GM19035 (cell line): Measurements from ENCODE around the gene INPP5D.
"Not testable (repeated sequence)": the region's sequence is repeated elsewhere in the genome, so short reads cannot be mapped to it uniquely, and the experiment has no call there.

Experiments used
- ATAC-seq: cut with Tn5 transposase; IDR thresholded peaks from one replicate; pipeline ENCODE4 v1.9.1; 2021; ENCODE audit not compliant: unreplicated experiment

The INPP5D gene

DNA sequence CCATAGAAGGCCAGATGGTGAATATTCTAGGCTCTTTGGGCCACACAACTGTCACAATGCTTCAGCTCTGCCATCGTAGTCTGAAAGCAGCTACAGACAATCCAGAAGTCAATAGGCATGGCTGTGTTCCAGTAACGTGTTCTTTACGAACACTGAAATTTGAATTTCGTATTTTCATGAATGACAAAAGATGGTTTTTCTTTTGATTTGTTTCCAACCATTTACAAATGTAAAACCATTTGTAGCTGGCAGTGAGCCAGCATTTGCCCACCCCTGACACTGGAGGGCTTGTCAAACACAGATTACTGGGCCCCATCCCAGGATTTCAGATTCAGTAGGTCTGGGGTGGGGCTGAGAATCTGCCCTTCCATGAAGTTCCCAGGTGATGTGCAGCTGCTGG is 108.3 kb downstream of the INPP5D start:
- ATAC-seq: no peak

DNA sequence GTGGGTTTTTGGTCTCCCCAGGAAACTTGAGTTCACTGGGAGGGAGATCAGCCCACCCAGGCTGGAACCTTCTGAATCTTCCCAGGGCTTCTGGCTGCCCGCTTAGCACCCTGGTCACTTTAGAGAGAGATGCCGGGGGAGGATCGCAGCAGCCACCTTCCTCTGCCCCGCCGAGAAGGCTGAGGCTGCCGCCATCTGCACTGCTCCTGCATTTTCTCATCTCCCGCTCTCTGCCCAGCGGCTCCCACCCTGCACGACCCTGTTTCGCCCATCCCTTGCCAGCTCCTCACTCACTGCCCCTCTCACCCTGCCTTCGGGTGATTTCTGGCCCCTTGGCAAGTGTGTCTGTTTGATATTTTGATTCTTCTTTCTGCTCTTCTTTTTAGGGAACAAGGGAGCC is 108.8 kb downstream of the INPP5D start:
- no peak for ATAC-seq

DNA sequence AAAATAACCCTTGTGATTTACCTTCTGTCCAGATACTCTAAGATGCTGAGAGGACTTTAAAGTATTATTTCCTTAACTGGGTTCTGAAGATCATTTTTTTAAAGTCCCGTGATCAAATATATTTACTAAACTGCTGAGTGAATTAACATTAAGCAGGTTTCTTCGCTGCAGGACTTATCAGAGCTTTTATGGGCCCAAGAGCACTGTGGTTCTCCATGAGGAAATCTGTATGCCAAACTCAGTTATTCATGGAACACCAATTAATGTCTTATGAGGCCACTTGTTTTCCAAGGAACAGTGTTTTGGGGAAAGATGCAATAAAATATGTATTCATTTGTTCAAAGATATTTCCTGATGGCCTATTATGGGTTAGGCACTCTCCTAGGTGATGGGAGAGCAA is 111.2 kb downstream of the INPP5D start:
- ATAC-seq: no peak

DNA sequence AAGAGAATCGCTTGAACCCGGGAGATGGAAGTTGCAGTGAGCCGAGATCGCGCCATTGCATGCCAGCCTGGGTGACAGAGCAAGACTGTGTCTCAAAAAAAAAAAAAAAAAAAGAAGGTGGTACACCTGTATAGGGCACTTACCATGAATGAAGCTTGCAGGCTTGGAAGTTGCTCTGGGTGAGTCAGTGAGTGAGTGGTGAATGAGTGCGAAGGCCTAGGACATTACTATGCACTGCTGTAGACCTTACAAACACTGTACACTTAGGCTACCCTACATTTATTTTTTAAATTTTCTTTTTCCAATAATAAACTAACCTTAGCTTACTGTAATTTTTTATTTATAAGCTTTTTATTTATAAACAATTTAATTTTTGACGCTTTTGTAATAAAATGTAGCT is 113.0 kb downstream of the INPP5D start:
- no peak for ATAC-seq

DNA sequence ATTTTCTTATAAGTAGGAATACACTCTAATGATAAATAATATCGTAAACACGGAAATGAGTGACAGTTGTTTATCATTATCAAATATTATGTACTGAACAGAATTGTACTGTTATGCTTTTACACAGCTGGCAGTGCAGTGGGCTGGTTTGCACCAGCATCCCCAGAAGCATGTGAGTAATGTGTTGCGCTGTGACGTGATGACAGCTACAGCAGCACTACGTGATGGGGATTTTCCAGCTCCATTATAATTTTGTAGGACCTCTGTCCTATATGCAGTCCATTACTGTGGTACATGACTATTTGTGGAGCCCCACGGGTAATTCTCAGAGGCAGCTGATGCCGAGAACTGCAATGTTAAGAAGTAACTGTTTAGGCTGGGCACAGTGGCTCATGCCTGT is 114.0 kb downstream of the INPP5D start:
- no peak for ATAC-seq

DNA sequence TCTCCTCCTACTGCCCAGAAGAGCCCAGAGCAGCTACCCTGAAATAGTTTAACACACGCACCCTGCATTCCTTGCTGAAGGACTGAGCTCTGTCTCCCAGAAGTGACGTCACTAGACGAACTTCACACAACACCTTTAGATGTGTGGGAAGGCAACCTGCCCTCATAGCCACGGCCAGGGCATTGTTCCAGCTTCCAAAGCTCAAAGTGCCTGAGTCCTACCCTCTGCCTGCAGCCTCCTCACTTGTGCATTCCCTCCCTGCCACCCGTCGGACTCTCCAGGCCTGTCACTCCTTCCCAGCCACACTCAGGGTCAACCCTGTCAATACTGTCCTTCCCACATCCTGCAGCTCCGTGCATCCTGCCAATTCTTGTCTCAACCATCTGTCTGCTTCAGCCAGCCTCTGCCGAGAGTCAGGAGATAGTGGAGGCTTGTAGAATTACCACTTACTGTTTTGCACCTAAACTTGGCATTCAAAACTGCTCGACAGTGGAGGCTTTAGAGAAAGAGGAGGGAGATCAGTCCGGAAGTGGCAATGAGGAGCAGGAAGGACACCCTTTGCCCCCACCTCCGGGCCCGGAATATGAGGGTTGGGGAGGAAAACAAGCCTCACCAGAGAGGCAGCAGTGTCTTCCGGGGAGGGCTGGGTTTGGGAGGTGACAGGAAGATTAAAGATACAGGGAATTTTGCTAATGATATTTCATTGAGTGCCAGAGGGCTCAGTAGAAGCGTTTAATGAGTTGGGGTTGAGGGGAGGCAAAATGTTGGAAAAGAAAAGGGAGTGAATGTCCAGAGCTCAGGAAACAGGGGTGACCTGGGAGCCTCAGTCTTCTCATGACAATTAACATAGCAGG is 119.1 kb downstream of the INPP5D start:
- ATAC-seq: no peak

DNA sequence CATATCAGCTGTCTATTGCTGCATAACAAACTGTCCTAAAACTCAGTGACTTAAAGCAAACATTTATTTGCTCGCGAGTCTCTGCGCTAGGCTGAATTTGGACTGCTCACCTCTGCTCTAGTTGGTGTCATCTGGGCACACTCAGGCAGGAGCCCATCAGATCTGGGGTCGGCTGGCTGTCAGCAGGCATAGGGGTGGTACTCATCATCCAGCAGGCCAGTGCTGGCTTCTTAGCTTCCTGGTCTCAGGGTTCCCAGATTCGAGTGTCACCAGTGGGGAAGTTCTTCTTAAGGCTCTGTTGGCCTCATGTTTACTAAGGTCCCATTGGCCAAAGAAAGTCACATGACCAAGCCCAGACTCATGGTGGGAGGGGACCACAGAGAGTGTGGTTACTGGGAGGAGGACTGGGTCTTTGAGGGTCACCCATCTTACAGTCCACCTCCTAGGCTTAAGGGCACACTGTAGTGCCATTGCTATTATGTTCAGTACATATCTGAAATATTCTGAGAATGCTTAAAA is 119.8 kb downstream of the INPP5D start:
- no peak for ATAC-seq

DNA sequence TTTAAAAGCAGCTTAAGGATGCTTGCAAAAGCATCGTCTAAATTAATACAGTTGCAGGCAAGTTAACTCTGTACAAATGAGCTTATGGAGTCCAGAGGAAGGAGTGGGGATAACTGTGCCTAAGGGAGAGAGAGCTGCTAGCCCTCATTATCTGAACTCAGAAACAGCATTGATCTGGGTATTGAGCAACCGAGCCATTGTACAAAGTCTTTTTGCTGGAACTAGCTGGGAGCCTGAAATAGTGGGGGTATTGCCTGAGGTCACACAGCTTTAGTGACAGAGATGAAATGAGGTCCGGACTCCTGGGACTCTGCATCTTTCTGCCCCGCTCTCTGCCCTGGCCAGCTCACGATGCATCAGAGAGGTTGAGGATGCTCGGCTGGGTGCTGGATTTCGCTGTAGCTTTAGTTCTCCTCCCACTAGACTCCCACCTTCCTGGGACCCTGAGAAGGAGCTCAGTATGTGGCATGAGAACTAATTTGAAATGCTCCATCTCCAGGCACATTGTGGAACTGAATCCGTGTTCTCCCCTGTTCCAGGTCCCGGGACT is 123.8 kb downstream of the INPP5D start:
- ATAC-seq: no peak

DNA sequence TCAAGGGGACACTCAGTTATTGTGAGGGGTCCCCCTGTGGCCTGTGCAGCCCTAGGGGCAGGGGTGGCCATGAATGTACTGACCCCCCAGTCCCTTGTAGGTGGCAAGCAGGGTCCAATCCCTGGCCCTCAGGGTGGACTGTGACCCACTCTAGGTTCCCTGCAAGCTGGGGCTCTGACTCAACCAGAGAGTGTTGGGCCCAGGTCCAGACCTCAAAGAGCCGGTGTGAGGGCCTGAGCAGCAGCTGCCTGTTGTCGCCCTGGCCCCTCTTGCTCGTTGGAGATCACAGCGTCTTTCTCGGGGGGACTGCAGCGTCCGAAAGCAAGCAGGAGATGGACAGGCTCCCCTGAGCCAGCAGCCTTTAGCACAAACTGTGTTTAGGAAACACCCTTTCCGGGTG is 124.5 kb downstream of the INPP5D start:
- ATAC-seq: no peak

DNA sequence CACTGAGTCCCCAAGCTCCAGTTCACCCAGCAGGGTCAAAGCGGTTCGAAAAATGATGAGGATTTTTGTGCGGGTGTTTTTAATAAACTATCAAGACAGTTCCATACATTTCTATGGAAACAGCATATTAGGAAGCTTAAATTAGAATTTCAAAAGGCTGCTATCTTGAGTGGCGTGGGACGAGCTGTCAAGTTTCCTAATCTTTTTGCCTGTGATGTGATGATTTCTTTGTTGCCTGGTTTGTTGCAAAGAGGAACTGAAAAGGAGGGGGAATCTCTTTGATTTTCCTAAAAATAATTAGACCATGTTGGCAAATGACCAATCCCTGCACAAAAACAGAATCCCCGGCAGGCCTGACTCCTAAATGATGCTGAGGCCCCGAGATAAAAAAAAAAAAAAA is 125.2 kb downstream of the INPP5D start:
- ATAC-seq: no peak

DNA sequence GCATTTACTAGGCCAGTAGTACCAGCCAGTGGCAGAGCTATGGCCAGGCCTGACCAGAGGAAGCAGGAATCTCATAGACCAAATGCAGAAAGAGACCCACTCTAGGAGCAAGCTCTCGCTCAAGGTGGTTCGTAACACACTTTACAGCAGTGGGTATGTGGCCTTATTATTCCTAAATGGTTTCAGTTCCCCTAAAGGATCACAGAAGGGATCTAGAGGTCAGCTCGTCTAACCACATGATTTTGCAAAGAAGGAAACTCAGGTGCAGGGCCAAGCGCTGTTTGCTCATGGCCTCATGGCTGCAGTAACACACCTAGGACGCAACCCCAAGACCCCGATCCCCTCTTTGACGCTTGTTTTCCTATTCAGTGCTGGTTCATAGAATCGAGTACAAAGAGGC is 125.8 kb downstream of the INPP5D start:
- no peak for ATAC-seq

DNA sequence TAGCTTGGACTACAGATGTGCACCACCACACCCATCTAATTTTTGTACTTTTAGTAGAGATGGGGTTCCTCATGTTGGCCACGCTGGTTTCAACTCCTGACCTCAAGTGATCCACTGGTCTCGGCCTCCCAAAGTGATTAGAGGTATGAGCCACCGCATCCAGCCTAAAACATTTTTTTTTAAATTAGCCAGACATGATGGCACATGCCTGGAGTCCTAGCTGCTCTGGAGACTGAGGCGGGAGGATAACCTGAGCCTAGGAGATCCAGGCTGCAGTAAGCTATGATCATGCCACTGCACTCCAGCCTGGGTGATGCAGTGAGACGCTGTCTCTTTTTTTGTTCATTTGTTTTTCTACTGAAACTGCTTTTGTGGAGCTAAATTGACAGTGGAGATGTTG is 126.7 kb downstream of the INPP5D start:
- no peak for ATAC-seq

DNA sequence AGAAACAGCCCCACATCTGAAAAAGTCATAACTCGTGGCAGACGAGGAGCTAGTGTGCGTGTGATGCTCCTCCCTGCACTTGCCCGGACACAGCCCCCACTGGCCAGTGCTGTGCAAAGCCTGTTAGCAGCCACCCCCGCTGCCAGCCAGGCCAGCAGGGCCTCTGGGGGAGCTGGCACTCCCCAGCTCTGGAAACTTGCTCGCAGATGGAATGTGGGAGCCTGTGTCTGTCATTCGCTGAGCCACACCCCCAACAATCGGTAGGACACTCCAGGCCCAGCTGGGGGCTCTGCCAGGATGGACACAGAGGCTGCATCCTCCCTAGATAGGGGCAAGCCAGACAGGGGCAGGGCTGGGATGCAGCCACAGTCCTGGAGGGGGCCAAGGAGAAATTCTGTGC is 128.9 kb downstream of the INPP5D start:
- no peak for ATAC-seq

DNA sequence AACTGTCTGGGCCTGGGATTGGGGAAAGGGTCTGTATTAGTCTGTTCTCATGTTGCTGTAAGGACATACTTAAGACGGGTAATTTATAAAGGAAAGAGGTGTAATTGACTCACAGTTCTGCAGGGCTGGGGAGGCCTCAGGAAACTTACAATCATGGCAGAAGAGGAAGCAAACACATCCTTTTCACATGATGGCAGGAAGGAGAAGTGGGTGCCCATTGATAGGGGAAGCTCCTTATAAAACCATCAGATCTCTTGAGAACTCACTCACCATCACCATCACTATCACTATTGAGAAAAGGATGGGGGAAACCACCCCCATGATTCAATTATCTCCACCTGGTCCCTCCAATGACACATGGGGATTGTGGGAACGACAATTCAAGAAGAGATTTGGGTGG is 130.9 kb downstream of the INPP5D start:
- ATAC-seq: not testable (repeated sequence)

DNA sequence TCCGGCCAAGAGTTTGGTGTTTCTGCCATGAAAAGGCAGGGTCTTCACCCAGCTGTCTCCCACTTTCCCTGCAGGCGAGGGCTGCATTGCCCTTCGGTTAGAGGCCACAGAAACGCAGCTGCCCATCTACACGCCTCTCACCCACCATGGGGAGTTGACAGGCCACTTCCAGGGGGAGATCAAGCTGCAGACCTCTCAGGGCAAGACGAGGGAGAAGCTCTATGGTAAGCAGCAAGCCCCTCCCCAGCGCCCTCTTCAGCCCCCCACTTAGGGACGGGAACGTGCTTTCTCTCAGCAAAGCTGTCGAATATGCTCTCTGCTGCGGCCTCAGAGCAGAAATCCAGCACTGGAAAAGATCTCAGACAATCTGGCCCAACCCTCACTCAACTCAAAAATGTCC is 133.6 kb downstream of the INPP5D start:
- no peak for ATAC-seq

DNA sequence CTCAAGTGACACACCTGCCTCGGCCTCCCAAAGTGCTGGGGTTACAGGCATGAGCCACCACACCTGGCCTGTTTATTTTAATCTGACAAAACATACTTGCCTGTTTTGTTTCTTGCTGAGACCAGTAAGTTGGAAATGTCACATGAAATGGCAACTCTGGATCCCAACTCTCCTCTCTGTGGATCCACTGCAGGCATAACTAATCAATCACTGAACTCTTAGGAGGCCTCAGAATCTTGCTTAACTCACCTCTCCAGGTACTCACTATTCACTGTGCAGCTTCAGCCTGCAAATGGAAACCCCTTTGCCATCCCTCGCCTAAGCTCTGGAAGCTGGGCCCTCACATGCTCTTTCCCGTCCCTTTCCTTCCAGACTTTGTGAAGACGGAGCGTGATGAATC is 134.9 kb downstream of the INPP5D start:
- ATAC-seq: no peak

DNA sequence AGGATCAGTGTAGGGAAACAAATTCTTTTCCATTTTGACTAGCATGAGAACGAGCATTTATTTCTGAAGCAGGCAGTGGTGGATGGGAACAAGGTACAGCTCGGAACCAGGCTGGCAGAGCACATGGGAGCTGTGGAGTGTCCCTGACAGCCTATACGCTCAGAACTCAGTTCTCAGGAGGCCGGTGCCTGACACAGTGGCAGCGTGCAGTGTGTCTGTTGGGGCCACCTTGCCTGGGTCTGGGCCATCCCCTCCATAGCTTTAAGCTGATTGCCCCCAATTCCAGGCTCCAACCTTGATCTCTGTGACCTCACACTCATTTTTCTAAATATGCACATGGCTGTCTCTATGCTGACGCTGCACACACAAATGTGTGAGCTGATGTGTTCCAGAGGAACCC is 136.9 kb downstream of the INPP5D start:
- no peak for ATAC-seq

DNA sequence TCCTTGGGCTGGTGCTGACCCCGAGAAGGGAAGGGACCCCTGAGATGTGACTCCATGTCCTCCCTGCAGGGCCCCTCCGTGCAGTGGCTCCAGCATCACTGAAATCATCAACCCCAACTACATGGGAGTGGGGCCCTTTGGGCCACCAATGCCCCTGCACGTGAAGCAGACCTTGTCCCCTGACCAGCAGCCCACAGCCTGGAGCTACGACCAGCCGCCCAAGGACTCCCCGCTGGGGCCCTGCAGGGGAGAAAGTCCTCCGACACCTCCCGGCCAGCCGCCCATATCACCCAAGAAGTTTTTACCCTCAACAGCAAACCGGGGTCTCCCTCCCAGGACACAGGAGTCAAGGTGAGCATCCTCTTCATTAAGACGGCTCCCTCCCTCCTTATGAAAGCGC is 137.9 kb downstream of the INPP5D start:
- no peak for ATAC-seq

DNA sequence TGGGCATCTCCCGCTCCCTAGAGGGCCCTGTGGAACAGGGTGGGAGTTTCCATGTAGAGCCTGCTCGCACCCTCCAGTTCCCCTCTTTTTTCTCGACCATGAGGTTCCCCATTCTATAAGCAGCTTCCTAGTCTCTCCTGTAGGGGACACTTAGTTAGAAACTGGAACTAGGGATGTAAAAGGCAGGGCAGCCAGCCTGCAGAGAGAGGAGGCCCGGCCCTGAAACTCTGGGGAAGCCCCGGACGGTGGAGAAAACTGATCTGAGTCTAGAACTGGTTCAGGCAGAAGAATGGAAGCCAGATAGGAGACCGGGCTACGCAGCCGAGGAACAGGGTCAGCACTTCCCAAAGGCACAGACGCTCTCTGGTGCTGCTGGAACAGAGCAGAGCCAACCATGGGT is 139.7 kb downstream of the INPP5D start:
- ATAC-seq: no peak

DNA sequence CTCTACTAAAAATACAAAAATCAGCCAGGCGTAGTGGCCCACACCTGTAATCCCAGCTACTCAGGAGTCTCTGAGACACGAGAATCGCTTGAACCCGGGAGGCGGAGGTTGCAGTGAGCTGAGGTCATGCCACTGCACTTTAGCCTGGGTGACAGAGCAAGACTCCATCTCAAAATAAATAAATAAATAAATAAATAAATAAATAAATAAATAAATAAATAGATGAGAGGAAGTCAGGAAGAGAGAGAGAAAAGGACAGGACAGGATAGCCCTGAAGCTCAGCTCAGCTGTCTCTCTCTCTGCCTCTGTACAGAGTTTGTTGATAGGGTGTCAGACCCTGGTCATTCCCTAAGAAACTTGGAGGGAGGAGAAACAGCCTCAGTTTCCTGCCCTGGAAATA is 140.6 kb downstream of the INPP5D start:
- not testable (repeated sequence) for ATAC-seq

DNA sequence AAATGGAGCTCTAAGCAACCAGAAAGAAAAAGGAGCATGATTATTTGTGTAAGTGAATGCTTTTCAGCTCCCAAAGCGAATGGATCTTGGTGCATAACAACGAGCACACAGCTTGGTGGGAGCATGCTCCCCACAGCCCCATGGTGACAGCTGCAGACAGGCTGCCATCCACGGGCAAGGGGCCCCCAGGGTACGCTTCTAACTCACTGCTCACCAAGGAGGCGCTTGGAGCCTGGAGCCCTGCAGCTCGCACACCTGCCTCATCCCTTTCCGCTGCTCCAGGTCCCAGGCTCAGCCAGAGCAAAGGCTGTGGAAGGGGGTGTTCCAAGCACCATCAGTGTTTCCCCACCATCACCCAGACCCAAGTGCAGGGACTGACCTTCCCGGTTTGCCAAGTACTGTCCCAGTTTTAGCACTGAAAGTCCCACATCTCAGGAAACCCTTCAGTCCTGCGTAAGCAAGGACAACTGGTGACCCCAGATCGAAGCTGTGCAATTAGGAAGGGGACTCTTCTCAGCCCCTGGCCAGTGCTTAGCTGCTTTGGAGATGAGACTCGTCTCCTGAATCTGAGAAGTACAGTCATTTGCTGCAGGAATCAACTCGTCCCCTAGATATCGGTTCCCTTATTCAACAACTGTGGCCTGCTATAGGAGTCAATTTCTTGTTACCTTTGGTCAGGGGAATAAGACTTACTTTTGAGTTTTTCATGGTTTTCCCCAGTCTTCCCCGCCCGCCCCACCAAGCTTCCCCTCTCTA is 141.3 kb downstream of the INPP5D start:
- no peak for ATAC-seq

DNA sequence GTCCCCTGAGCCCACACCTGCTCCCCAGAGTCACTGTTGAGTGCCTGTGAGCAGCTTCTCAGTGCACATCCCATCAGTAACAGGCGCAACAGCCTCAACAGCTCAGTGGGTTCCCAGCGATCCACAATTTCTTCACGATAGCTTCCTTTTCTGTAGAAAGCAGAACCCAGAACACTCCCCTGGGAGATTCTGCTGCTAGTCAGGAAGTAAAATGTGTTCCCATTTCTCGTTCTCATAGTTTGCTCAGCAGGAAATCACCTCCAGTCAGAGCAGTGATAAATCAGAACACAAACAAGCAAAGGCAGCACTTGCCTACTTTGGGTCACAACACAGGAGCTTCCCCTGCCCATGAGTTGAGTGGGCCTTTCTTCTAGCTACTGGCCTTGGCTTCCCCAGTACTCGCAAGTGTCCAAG is 142.4 kb downstream of the INPP5D start:
- no peak for ATAC-seq
